Inflammatory macrophage treated with lipopolysaccharide for 1 hour (primary cell): ENCODE measurements around the gene TCF25.
"Not testable (repeated sequence)": the region's sequence is repeated elsewhere in the genome, so short reads cannot be mapped to it uniquely, and the experiment has no call there.

ENCODE experiments used
- DNase-seq, 2 donors: peaks; one replicate each; pipeline ENCODE4 v3.0.0-alpha.2; 2020 to 2022

Gene TCF25

DNA sequence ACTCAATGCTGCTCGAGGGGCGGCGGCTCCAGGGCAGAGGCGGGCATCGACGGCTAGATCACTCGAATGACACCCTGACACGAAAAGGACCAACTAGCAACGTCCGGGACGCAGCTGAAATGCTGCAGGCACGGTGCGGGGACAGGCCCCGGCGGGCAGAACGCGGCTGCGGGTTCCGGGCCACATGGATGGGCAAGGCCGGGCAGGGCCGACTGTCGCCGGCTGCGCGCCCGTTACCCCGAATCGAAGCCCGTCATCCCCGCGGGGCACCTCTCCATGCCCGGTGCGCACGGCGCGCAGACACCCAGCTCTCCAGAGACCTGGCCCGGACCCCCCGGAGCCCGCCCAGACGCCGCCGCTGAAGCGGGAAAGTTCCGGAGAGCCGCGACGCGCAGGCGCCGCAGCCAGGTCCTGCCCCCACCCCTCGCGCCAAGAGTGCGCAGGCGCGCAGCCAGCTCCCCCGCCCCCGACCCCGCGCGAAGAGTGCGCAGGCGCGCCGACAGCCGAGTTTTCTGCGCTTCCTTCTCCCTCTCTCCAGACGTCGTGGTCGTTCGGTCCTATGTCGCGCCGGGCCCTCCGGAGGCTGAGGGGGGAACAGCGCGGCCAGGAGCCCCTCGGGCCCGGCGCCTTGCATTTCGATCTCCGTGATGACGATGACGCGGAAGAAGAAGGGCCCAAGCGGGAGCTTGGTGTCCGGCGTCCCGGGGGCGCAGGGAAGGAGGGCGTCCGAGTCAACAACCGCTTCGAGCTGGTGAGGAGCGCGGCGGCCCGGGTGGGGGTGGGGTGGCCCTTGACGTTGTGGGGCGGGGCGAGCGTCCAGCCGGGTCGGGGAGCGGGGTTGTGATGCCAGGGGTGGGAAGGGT, at the start of gene TCF25:
Gene TCF25, plus strand, starts transcription at position 484 of the 863 bp plus-strand sequence. Its CDS starts 76 bp downstream, at position 560.
- peak; percentile 74 to 86 for DNase-seq

DNA sequence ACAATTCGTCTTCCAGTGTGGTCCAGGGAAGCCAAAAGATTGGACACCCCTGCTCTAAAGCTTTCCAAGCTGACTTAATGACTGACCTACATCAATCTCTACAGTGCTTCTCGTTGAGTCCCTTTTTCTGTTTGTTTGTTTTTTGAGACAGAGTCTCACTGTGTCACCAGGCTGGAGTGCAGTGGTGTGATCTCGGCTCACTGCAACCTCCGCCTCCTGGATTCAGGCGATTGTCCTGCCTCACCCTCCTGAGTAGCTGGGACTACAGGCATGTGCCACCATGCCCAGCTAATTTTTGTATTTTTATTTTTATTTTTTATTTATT, 49.6 kb upstream of the TCF25 start:
- DNase-seq, result not testable (repeated sequence)

DNA sequence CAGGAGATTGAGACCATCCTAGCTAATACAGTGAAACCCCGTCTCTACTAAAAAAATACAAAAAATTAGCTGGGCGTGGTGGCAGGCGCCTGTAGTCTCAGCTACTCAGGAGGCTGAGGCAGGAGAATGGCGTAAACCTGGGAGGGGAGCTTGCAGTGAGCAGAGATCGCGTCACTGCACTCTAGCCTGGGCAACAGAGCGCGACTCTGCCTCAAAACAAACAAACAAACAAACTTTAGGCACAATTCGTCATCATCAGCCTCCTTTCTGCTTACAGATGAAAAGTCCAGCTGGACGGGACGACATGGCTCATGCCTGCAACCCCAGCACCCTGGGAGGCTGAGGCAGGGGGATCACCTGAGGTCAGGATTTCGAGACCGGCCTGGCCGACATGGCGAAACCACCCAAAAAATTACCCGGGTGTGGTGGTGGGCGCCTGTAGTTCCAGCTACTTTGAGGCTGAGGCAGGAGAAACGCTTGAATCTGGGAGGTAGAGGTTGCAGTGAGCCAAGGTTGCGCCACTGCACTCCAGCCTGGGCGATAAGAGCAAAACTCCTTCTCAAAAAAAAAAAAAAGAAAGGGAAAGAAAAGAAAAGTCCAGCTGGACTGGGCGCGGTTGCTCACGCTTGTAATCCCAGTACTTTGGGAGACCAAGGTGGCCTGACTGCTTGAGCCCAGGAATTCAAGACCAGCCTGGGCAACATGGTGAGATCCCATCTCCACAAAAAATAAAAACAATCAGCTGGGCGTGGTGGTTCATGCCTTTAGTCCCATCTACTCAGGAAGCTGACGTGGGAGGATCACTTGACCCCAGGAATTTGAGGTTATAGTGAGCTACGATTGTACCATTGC, 46.6 kb upstream of the TCF25 start:
- DNase-seq, result no peak

GRCh38 chr16:89827383-89828198, 45.8 kb upstream of the TCF25 start:
- DNase-seq, result no peak

DNA sequence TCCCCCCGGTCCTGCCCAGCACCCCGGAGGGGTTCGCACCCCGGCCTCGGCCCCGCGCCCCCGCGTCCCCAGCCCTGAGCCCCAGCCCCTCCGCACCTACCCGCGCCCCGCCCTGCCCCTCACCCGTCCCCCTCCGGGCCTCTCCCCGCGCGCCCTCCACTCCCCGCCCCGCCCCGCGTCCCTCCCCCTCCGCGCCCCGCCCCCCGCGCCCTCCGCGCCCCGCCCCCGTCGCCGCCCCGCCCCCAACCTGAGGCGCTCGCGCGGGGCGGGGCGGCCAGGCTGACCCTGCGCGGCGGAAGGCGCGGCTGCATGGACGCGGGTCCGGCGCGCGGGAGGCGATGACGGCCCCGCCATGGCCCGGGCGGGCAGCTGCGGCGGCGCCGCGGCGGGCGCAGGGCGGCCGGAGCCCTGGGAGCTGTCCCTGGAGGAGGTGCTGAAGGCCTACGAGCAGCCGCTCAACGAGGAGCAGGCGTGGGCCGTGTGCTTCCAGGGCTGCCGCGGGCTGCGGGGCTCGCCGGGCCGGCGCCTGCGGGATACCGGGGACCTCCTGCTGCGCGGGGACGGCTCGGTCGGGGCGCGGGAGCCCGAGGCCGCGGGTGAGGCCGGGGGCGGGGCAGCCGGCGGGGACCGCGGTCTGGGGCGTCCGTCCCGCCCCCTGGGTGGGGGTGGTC, 45.1 kb upstream of the TCF25 start, which contains the start of gene SPIRE2:
Gene SPIRE2, plus strand, starts transcription at position 277 of the 671 bp plus-strand sequence. Its CDS starts 76 bp downstream, at position 353.
- DNase-seq, result peak; percentile 63 to 76

DNA sequence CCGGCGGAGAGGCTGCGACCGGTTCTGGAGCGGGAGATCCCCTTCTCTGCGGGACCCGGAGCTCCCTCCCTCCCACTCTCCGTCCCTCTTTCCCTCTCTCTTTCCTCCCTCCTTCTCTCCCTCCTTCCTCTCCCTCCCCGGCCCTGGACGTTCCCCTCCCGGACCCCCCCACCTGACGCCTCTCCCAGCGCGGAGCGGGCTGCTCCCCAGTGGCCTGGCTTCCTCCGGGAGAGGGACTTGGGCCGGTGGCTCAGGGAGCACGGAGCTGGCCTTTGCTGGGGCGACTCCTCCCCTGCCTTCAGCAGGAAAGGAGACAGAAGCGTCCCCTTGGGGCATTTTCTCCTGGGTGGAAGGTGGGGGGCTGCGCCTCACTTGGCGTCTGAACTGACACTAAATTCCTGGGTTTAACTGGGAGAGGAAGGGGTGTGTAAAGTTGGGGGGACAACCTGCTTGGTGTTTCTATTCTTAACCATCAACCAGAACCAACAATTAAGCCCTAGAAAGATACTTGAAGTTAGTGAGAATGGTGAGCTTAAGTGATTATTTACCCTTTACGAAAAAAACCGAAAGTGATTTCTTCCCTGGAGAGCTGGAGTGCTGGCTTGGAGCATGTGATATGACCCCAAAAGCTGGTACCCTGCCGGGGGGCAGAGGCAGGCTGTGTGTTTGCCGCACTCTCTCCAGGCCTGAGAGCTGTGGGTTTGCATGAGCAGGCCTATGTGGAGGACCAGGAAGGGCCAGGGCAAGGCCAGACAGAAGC, 44.3 kb upstream of the TCF25 start:
- DNase-seq, result no peak

GRCh38 chr16:89829630-89830437, 43.6 kb upstream of the TCF25 start:
- no peak for DNase-seq

DNA sequence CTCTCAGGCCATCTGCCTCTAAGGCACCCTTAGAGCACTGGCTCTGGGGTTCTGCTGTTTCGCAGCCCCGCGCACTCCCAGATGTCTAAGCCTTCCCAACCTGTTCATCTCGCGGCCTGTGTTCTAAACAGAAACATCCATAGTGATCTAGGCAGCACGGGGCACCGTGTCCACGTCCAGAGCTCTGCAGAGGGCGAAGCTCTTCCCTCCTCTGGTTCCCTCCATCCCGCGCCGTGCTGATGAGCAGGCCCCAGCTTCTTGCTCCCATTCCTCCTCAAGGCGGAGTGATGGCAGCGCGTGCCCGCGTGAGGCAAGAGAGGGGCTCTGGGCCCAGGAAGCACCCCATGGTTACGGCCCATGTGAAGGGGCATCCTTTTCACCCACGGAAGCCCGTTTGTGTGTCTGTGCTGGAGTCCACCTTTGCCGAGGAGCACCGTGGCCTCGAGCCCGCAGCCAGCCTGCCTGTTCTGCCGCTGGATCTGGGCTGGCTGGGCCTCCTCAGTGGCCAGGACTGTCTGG, 41.5 kb upstream of the TCF25 start:
- DNase-seq, result no peak

- DNase-seq, result not testable (repeated sequence)
Observed at GRCh38 chr16:89833664-89834363, 39.6 kb upstream of the TCF25 start.

GRCh38 chr16:89834813-89835363, 38.5 kb upstream of the TCF25 start:
- not testable (repeated sequence) for DNase-seq

DNA sequence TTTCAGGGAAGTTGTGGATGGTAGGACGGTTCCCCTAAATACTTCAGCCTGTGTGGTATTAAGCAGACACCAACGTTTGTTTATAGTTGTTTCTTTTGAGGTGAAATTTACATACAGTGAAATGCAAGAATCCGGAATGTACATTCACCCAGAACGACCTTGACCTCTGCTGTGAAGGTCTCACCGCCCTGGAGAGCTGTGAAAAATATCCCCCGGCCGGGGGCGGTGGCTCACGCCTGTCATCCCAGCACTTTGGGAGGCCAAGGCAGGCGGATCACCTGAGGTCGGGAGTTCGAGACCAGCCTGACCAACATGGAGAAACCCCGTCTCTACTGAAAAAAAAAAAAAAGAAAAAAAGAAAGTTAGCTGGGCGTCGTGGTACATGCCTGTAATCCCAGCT, 36.9 kb upstream of the TCF25 start:
- DNase-seq, result not testable (repeated sequence)

DNA sequence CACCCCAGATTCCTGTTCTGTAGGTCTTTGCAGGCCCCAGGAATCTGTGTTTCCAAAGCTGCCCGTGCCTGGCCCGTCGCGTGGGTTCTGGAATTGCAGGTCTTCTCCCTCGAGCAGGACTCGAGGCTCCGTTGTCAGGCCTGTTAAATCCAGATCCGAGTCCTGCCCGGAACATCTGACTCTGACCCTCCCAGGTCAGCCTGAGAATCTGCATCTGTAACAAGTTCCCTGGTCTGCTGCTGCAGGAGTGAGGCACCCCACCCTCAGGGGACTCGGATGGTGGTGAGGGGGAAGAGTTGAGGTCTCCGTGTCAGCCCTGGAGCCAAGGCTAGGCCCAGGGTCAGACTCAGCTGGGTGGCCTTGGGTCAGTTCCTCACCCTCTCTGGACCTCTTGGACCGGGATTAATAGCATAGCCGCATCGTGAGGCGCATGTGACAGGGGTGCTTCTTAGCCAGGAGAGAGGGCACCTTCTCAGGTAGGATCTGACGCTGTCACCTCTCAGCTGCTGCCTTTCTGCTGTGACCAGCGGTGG, 36.3 kb upstream of the TCF25 start:
- DNase-seq, result no peak

DNA sequence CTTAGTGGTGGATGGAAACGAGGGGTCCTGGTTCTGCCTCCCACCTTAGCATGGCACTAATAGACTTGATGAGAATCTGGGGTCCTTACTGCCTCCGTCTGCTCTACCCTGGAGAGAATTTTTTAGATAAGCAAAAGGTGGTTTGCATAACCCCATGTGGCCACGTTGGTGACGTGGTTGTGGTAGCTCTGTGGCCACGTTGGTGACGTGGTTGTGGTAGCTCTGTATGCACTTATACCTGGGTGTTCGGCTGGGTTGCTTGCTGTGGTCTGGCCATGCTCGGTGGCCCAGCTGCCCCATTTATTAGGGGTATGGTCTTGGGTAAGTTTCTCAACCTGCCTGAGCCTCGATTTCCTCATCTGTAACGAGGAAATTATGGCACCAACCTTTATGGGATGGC, 32.1 kb upstream of the TCF25 start:
- no peak for DNase-seq

DNA sequence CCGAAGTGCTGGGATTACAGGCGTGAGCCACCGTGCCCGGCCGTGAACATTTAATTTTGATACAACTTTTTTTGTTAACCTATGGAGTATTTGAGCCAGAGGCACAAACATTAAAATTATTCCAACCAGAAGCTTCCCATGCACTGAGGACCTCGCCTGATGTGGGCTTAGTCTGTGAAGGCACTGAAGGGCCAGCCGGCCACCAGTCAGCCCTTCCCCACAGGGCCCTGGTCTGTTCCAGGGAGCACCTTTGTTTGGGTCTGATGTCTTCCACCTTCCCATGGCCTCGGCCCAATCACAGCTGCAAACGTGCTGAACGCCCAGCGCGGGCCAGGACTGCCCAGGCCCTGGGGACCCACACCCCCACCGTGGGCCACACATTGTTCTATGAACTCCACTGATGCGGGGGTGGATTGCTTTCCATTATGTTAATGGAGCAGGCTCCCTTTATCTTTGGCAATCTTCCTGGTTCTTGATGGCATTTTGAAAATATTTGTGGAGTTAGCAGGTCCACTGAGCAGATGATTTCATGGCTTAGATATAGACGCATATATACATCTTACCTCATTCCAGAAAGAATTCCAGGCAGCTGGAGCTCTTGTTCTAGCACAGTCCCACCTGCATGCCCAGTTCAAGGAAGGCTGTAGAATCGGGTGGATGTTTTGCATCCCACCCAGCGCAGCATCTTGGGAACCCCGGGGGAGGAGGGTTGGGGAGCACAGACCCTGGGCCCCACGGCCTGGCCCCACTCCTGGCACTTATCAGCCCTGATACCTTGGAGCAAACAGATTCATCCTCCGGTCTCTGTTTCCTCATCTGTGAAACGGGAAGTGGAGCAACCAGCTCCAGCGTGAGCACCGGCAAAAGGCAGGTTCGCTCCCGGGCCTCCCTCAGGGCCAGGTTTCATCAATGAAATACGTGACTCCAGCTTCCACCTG, 30.7 kb upstream of the TCF25 start:
- no peak for DNase-seq

DNA sequence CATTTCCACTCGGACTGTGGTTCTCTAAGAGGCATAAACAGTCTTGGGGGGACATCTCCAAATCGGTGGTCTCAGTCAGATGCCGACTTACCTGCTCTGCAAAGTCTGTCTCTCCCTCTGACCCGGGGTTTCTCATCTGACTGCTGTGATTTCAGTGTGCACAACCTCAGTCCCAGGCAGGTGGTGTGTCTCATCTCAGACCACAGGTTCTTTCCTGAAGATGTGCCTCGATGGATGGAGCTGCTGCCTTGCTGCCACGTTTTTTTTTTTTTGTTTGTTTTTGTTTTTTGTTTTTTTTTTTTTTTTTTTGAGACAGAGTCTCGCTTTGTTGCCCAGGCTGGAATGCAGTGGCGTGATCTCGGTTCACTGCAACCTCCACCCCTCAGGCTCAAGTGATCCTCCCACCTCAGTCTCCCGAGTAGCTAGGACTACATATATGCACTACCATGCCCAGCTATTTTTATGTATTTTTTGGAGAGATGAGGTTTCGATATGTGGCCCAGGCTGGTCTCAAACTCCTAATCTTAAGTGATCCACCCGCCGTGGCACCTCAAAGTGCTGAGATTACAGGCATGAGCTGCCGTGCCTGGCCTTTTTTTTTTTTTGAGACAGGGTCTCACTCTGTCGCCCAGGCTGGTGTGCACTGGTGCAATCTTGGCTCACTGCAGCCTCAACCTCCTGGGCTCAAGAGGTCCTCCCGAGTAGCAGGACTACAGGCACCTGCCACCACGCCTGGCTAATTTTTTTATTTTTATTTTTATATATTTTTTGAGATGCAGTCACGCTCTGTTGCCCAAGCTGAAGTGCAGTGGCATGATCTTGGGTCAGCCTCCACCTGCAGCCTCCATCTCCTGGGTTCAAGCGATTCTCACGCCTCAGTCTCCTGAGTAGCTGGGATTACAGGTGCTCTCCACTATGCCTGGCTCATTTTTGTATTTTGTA, 29.7 kb upstream of the TCF25 start:
- DNase-seq, result no peak

GRCh38 chr16:89844739-89845339, 28.6 kb upstream of the TCF25 start:
- no peak for DNase-seq
